ENCODE measurements around the gene DEPDC5.

DEPDC5 gene

DNA sequence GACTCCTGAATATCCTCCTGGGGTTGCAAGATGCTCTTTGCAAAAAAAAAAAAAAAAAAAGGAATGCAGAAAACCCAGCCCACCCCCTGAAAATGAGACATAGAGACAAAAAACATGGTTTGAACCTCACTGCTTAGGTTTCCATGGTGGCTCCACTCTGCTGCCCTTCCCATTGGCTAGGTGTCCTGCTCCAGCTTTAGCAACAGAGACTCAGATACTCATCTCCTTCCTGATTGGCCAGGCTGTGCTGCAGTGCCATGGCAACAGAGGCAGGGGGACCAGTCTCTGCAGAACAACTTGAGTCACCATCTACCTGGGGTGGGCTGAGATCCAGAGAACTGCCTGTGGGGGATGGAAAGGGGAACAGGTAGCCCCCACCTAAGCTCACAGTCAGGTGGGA lies 173.2 kb downstream of the DEPDC5 start:
- H3K27me3 ChIP-seq (ENCODE audit: control insufficient read depth in 1 of 2, insufficient read depth in 2 of 2, low read length in 2 of 2): peaks cover 0 to 3% of the 10 kb centered on the region in 2 donors
- H3K4me1 ChIP-seq (ENCODE audit: control insufficient read depth in 1 of 2, insufficient read depth in 2 of 2, low read length in 2 of 2): peaks cover 0 to 3% of the 10 kb centered on the region in 2 donors
- no peaks in the 10 kb centered on the region for H3K36me3 ChIP-seq (ENCODE audit: control insufficient read depth in 1 of 2, insufficient read depth in 2 of 2, low read length in 2 of 2)
- H3K27ac ChIP-seq (ENCODE audit: low read depth, low read length): no peak overlapping the region
- no peak overlapping the region for H3K9ac ChIP-seq (ENCODE audit: low read depth in 1 of 2, low read length in 2 of 2)
- no peak overlapping the region for H3K4me3 ChIP-seq (ENCODE audit: low read depth in 1 of 2, low read length in 2 of 2)
- no peaks in the 10 kb centered on the region for H3K9me3 ChIP-seq (ENCODE audit: control insufficient read depth in 1 of 2, low read length in 2 of 2)

DNA sequence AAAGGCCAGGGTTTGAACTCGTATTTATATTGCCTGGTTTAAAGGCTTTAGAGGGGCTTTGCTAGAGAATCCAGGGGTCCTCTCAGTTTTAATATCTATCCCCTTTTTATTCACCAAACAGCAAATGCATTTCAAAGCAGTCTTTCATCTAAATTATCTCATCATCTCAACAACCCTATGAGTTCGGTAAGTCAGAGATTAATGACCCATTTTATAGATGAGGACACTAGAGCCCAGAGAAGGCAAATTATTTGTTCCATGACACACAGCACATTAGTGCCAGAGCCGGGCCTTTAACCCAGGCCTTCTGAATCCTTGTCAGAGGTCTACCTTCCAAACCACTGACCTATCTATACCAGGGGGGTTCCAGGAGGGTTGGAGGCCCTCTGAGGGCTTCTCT lies 173.7 kb downstream of the DEPDC5 start:
- Histone ChIP-seq H3K9me3 (ENCODE audit: control insufficient read depth in 1 of 2, low read length in 2 of 2) (no peaks in the 10 kb centered on the region), H3K4me1 (ENCODE audit: control insufficient read depth in 1 of 2, insufficient read depth in 2 of 2, low read length in 2 of 2) (peaks cover 0 to 3% of the 10 kb centered on the region in 2 donors), H3K27ac (ENCODE audit: low read depth, low read length) (no peak overlapping the region), H3K27me3 (ENCODE audit: control insufficient read depth in 1 of 2, insufficient read depth in 2 of 2, low read length in 2 of 2) (peaks cover 0 to 3% of the 10 kb centered on the region in 2 donors), H3K4me3 (ENCODE audit: low read depth in 1 of 2, low read length in 2 of 2) (no peak overlapping the region), H3K36me3 (ENCODE audit: control insufficient read depth in 1 of 2, insufficient read depth in 2 of 2, low read length in 2 of 2) (no peaks in the 10 kb centered on the region), H3K9ac (ENCODE audit: low read depth in 1 of 2, low read length in 2 of 2) (no peak overlapping the region)

DNA sequence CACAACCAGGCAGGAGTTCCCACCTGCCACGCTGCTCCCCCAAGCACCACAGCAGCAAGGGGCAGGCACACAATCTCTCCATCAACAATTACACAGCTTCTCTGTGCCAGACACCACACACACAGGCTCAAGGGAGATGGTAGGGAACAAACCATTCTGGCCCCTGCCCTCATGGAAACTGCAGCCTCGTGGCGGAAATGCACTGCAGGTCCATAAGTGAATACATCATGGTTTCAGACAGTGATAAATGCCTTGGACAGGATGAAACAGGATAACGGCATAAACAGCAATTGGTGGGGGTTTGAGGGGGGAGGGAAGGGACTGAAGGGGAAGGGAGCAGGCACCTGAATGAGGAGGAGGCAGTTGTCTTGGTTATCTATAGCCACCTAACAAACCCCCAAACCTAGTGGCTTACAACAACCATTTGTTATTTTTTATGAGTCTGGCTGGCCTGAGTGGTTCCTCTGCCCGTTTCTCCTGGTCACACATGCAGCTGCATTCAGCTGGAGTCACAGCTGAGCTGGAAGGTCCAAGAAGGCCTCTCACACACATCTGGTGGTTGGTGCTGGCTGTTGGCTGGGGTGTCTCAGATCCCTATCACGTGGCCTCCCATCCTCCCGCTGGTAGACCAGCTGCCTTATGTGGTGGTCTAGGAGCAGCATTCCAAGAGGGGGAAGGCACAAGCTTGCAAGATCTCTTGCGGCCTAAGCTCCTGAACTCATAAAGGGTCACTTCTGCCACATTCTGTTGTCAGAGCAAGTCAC lies 175.5 kb downstream of the DEPDC5 start:
- Histone ChIP-seq H3K27me3 (ENCODE audit: control insufficient read depth in 1 of 2, insufficient read depth in 2 of 2, low read length in 2 of 2) (peaks cover 0 to 3% of the 10 kb centered on the region in 2 donors), H3K27ac (ENCODE audit: low read depth, low read length) (no peak overlapping the region), H3K9ac (ENCODE audit: low read depth in 1 of 2, low read length in 2 of 2) (no peak overlapping the region), H3K4me1 (ENCODE audit: control insufficient read depth in 1 of 2, insufficient read depth in 2 of 2, low read length in 2 of 2) (peaks cover 0 to 3% of the 10 kb centered on the region in 2 donors), H3K9me3 (ENCODE audit: control insufficient read depth in 1 of 2, low read length in 2 of 2) (no peaks in the 10 kb centered on the region), H3K4me3 (ENCODE audit: low read depth in 1 of 2, low read length in 2 of 2) (no peak overlapping the region), H3K36me3 (ENCODE audit: control insufficient read depth in 1 of 2, insufficient read depth in 2 of 2, low read length in 2 of 2) (no peaks in the 10 kb centered on the region)

DNA sequence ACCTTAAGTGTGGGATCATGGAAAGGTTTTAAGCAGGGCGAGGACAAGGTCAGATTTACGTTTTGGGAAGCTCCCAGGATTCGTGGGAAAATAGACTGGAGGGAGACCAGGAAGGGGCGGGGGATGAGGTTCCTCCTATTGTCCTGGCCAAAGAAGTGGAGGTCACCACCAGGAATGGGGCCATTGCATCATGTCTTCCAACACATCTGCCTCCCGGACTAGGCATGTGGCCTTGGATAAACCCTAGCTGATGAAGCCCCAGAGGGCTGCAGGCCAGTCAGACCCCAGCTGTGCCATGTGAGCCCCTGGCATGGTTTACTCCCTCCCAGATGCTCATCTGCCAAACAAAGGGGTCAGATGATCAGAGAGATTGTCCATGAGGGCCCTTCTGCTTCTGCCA lies 179.0 kb downstream of the DEPDC5 start:
- Histone ChIP-seq H3K4me3 (ENCODE audit: low read depth in 1 of 2, low read length in 2 of 2) (no peak overlapping the region), H3K9me3 (ENCODE audit: control insufficient read depth in 1 of 2, low read length in 2 of 2) (no peaks in the 10 kb centered on the region), H3K27me3 (ENCODE audit: control insufficient read depth in 1 of 2, insufficient read depth in 2 of 2, low read length in 2 of 2) (no peaks in the 10 kb centered on the region), H3K36me3 (ENCODE audit: control insufficient read depth in 1 of 2, insufficient read depth in 2 of 2, low read length in 2 of 2) (no peaks in the 10 kb centered on the region), H3K27ac (ENCODE audit: low read depth, low read length) (no peak overlapping the region), H3K4me1 (ENCODE audit: control insufficient read depth in 1 of 2, insufficient read depth in 2 of 2, low read length in 2 of 2) (peaks cover 0 to 3% of the 10 kb centered on the region in 2 donors), H3K9ac (ENCODE audit: low read depth in 1 of 2, low read length in 2 of 2) (no peak overlapping the region)

DNA sequence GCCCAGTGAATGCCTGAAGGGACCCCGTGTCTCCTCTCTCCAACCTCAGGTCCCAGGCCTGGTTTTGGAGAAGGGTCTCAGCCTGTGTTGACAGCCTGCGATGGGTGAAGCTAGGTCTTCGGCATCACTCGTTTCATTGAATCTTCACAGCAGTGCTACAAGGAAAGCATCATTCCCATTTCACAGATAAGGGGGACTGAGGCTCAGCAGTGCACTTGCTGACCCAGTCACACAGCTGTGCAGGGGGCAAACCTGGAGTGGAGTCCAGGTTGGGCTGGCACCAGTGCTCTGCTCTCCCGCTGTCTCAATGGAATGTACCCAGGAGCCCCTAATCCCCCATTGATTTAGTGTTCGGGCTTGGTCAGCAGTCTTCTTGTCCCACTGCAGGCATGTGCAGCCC lies 179.6 kb downstream of the DEPDC5 start:
- no peak overlapping the region for H3K4me3 ChIP-seq (ENCODE audit: low read depth in 1 of 2, low read length in 2 of 2)
- no peaks in the 10 kb centered on the region for H3K36me3 ChIP-seq (ENCODE audit: control insufficient read depth in 1 of 2, insufficient read depth in 2 of 2, low read length in 2 of 2)
- H3K9me3 ChIP-seq (ENCODE audit: control insufficient read depth in 1 of 2, low read length in 2 of 2): no peaks in the 10 kb centered on the region
- no peak overlapping the region for H3K27ac ChIP-seq (ENCODE audit: low read depth, low read length)
- peaks cover 0 to 3% of the 10 kb centered on the region in 2 donors for H3K4me1 ChIP-seq (ENCODE audit: control insufficient read depth in 1 of 2, insufficient read depth in 2 of 2, low read length in 2 of 2)
- no peaks in the 10 kb centered on the region for H3K27me3 ChIP-seq (ENCODE audit: control insufficient read depth in 1 of 2, insufficient read depth in 2 of 2, low read length in 2 of 2)
- H3K9ac ChIP-seq (ENCODE audit: low read depth in 1 of 2, low read length in 2 of 2): no peak overlapping the region

DNA sequence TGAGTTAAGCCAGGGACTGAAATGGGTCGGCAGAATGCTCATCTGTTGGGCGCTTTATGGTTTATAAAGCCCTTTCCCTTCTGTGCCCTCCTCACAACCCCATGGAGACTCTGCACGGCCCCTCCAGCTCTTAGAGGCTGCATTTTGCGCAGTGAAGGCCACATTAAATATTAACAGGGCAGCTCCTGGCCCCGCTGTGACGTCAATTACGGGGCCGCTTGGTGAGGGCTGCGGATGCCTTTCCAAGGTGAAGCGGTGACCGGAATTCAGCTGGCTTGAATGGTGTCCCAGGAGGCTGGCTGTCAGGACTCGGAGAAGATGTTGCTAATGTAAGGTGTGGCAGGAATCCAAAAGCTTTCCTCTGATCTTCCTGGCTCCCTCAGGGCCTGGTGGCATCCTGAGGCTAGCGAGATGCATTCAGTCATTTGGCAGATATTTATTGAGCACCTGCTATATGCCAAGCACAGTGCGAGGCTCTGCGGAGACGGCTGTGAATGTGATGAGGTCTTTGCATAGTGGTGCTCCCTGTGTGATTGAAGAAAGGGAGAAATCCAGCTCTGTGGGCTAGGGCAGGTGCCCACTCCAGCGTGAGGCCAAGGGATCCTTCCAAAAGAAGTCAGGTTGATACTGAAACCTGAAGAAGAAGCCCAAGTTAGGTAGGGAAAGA lies 180.1 kb downstream of the DEPDC5 start:
- no peak overlapping the region for H3K27ac ChIP-seq (ENCODE audit: low read depth, low read length)
- H3K27me3 ChIP-seq (ENCODE audit: control insufficient read depth in 1 of 2, insufficient read depth in 2 of 2, low read length in 2 of 2): no peaks in the 10 kb centered on the region
- H3K36me3 ChIP-seq (ENCODE audit: control insufficient read depth in 1 of 2, insufficient read depth in 2 of 2, low read length in 2 of 2): no peaks in the 10 kb centered on the region
- no peak overlapping the region for H3K9ac ChIP-seq (ENCODE audit: low read depth in 1 of 2, low read length in 2 of 2)
- no peak overlapping the region for H3K4me3 ChIP-seq (ENCODE audit: low read depth in 1 of 2, low read length in 2 of 2)
- H3K9me3 ChIP-seq (ENCODE audit: control insufficient read depth in 1 of 2, low read length in 2 of 2): no peaks in the 10 kb centered on the region
- H3K4me1 ChIP-seq (ENCODE audit: control insufficient read depth in 1 of 2, insufficient read depth in 2 of 2, low read length in 2 of 2): peaks cover 0 to under 1% of the 10 kb centered on the region in 2 donors

DNA sequence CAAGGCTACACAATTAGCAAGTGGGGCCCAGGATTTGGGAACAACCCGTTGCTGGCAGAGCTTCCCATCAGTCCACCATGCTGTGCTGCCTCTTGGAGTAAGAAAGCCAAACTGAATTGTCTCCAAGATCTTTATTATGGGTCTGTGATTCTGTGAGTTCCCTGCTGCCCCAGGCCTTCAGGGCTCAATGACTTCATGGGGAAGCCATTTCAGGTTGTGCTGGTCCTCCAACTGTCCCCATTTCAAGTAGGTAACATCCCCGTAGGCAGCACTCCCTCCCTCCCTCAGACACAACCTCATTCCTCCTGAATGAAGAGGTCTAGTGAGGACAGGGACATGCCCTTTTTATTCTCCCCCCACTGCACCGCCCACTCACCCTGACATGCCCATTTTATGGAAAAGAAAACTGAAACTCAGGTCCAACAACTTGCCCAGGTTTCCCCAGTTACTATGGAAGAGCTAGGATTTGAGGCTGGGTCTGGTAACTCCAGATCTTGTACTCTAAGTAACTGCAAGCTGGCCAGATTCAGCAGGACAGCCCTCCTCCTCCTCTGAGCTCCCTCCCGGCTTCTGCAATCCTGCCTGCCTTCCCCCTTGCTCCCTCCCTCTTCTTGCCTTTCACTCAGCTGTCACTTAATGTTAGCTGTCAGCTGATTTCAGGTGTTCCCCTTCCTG lies 182.3 kb downstream of the DEPDC5 start:
- Histone ChIP-seq H3K36me3 (ENCODE audit: control insufficient read depth in 1 of 2, insufficient read depth in 2 of 2, low read length in 2 of 2) (no peaks in the 10 kb centered on the region), H3K9me3 (ENCODE audit: control insufficient read depth in 1 of 2, low read length in 2 of 2) (no peaks in the 10 kb centered on the region), H3K9ac (ENCODE audit: low read depth in 1 of 2, low read length in 2 of 2) (no peak overlapping the region), H3K27me3 (ENCODE audit: control insufficient read depth in 1 of 2, insufficient read depth in 2 of 2, low read length in 2 of 2) (no peaks in the 10 kb centered on the region), H3K4me1 (ENCODE audit: control insufficient read depth in 1 of 2, insufficient read depth in 2 of 2, low read length in 2 of 2) (no peaks in the 10 kb centered on the region), H3K27ac (ENCODE audit: low read depth, low read length) (no peak overlapping the region), H3K4me3 (ENCODE audit: low read depth in 1 of 2, low read length in 2 of 2) (no peak overlapping the region)

DNA sequence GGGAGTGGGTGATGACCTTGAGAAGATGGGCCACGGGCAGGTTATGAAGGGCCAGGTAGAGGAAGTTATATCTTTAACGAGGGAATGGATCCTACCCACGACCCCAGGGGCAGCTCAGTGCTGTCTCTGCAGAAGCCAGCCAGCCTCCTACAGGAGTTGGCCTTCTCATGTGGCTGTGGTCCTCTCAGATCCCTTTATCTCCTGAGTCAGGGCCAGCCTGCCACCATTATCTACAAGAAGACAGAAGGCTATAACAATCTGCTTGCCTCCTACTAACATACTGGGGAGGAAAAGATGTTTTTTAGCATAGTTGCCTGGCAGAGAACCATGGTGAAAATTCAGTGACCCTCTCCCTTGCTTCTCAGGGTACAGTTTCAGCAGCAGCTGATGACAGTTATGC lies 183.5 kb downstream of the DEPDC5 start:
- H3K36me3 ChIP-seq (ENCODE audit: control insufficient read depth in 1 of 2, insufficient read depth in 2 of 2, low read length in 2 of 2): no peaks in the 10 kb centered on the region
- no peaks in the 10 kb centered on the region for H3K27me3 ChIP-seq (ENCODE audit: control insufficient read depth in 1 of 2, insufficient read depth in 2 of 2, low read length in 2 of 2)
- no peak overlapping the region for H3K4me3 ChIP-seq (ENCODE audit: low read depth in 1 of 2, low read length in 2 of 2)
- H3K4me1 ChIP-seq (ENCODE audit: control insufficient read depth in 1 of 2, insufficient read depth in 2 of 2, low read length in 2 of 2): no peaks in the 10 kb centered on the region
- H3K9ac ChIP-seq (ENCODE audit: low read depth in 1 of 2, low read length in 2 of 2): no peak overlapping the region
- H3K27ac ChIP-seq (ENCODE audit: low read depth, low read length): no peak overlapping the region
- H3K9me3 ChIP-seq (ENCODE audit: control insufficient read depth in 1 of 2, low read length in 2 of 2): no peaks in the 10 kb centered on the region

DNA sequence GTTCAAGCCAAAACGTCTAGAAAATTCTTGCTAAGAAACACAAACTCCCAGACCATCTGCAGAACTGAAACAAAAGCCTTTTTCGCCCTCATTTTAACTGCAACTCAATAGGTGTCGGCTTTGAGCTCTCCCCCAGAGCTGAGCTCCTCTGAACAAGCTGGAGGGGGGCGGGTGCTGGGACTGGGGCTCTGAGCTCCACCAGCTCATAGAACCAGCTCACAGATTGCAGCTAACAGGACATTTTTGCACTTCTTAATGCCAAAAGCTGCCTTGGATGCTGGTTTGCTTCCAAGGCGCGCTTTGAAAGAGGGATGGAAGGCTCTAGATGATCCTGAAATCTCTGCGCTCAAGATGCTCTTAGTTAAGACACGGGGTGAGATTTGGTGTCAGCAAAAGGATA lies 184.5 kb downstream of the DEPDC5 start:
- Histone ChIP-seq H3K27ac (ENCODE audit: low read depth, low read length) (no peak overlapping the region), H3K9ac (ENCODE audit: low read depth in 1 of 2, low read length in 2 of 2) (no peak overlapping the region), H3K36me3 (ENCODE audit: control insufficient read depth in 1 of 2, insufficient read depth in 2 of 2, low read length in 2 of 2) (no peaks in the 10 kb centered on the region), H3K4me3 (ENCODE audit: low read depth in 1 of 2, low read length in 2 of 2) (no peak overlapping the region), H3K9me3 (ENCODE audit: control insufficient read depth in 1 of 2, low read length in 2 of 2) (no peaks in the 10 kb centered on the region), H3K4me1 (ENCODE audit: control insufficient read depth in 1 of 2, insufficient read depth in 2 of 2, low read length in 2 of 2) (peaks cover 0 to 2% of the 10 kb centered on the region in 2 donors), H3K27me3 (ENCODE audit: control insufficient read depth in 1 of 2, insufficient read depth in 2 of 2, low read length in 2 of 2) (no peaks in the 10 kb centered on the region)

DNA sequence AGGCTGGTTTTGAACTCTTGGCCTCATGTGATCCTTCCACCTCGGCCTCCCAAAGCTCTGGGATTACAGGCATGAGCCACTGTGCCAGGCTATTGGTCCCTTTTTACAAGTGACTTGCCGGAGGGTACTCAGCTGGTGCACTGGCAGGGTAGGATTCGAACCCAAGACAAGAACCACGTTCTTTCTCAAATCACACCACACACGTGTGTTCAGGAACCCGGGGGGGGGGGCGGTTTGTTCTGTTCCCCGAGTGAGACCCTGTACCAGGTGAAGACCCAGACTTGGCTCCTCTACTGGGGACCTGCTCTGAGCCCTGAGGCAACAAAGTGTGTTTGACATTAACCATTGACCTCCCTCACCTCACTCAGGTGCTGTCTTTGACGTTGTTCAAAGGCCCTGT lies 186.7 kb downstream of the DEPDC5 start:
- no peaks in the 10 kb centered on the region for H3K36me3 ChIP-seq (ENCODE audit: control insufficient read depth in 1 of 2, insufficient read depth in 2 of 2, low read length in 2 of 2)
- H3K4me3 ChIP-seq (ENCODE audit: low read depth in 1 of 2, low read length in 2 of 2): no peak overlapping the region
- H3K27me3 ChIP-seq (ENCODE audit: control insufficient read depth in 1 of 2, insufficient read depth in 2 of 2, low read length in 2 of 2): no peaks in the 10 kb centered on the region
- H3K27ac ChIP-seq (ENCODE audit: low read depth, low read length): no peak overlapping the region
- H3K9me3 ChIP-seq (ENCODE audit: control insufficient read depth in 1 of 2, low read length in 2 of 2): no peaks in the 10 kb centered on the region
- peaks cover 7 to 9% of the 10 kb centered on the region in 2 donors for H3K4me1 ChIP-seq (ENCODE audit: control insufficient read depth in 1 of 2, insufficient read depth in 2 of 2, low read length in 2 of 2)
- no peak overlapping the region for H3K9ac ChIP-seq (ENCODE audit: low read depth in 1 of 2, low read length in 2 of 2)
